GM21576 (cell line): ENCODE results near the gene C2orf81.
"Not testable (repeated sequence)": the region's sequence is repeated elsewhere in the genome, so short reads cannot be mapped to it uniquely, and the experiment has no call there.

Experiments used
- ATAC-seq: cut with Tn5 transposase; IDR thresholded peaks from one replicate; pipeline ENCODE4 v1.9.1; 2021; ENCODE audit warnings: mild to moderate bottlenecking, moderate library complexity; ENCODE audit not compliant: unreplicated experiment

C2orf81 gene

GRCh38 chr2:74421221-74421870, at the start of gene C2orf81, which contains the start of gene WDR54:
TSS of gene C2orf81 (minus strand) at chr2:74421619. CDS start at chr2:74421560, 59 bp downstream.
TSS of gene WDR54 (plus strand) at chr2:74421730. CDS start at chr2:74422154, 424 bp downstream.
- ATAC-seq = peak; percentile 92

DNA sequence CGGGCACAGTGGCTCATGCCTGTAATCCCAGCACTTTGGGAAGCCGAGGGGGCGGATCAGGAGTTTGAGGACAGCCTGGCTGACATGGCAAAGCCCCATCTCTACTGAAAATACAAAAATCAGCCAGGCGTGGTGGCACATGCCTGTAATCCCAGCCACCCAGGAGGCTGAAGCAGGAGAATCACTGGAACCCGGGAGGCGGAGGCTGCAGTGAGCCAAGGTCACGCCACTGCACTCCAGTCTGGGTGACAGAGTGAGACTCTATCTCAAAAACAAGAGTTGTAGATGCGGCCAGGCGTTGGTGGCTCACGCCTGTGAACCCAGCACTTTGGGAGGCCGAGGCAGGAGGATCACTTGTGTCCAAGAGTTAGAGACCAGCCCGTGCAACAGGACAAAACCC, 49.3 kb upstream of the C2orf81 start:
- not testable (repeated sequence) for ATAC-seq

GRCh38 chr2:74464406-74464805, 43.0 kb upstream of the C2orf81 start:
- peak; percentile 5 for ATAC-seq

DNA sequence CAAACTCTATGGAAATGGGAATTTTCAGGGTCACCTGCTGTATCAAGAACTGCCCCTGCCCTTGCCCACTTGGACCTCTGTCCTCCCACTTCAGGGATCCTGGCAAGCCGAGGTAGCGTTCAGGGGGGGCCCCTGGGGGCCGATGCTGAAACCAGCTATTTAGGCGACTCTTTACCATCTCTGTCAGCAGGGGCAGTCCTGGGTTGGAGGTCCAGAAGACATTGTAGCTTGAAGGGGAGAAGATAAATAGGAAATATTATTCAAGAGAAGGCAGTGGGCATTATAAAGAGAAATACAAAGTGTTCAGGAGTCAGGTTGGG, 41.3 kb upstream of the C2orf81 start:
- ATAC-seq = no peak

DNA sequence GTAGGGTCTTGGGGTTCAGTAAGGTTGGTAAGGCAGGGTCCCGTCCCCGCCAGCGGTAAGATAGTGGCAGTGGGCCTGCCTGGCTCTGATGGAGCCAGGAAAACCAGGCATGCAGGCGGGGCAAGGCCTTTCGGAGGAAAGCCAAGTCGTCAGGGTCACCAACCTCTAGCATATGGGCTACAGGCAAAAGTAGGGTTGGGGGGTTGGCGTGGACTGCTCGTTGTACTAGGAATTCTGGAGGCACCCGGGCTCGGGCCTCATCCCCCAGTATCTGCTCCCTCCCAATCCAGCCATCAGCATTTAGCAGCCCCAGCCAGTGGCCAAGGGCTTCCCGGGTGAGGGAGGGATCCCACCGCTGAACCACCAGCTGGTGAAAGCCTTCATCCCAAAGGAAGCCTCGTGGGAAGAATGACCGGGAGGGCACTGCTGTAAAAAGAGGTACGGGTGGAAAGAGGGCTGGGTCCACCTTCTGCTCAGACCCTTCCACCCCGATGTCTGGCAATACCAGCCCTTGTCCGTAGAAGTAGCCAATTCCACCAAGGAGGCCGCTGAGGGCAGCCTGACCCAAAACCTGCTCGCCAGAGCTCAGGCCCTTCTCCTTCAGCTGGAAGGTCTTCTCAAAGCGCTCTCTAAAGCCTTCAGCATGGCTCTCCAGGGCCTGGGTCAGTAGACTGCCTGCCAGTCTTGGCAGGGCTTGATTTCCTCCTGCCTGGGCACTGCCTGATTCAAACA, 40.8 kb upstream of the C2orf81 start:
- ATAC-seq = no peak

- ATAC-seq = no peak
These were observed 40.0 kb upstream of the C2orf81 start for GRCh38 chr2:74461187-74462053.

DNA sequence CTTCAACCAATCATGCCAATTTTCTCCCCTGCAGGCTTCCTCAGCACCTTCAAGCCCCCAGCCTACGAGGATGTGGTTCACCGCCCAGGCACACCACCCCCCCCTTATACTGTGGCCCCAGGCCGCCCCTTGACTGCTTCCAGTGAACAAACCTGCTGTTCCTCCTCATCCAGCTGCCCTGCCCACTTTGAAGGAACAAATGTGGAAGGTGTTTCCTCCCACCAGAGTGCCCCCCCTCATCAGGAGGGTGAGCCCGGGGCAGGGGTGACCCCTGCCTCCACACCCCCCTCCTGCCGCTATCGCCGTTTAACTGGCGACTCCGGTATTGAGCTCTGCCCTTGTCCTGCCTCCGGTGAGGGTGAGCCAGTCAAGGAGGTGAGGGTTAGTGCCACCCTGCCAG, 38.8 kb upstream of the C2orf81 start:
- ATAC-seq = not testable (repeated sequence)

DNA sequence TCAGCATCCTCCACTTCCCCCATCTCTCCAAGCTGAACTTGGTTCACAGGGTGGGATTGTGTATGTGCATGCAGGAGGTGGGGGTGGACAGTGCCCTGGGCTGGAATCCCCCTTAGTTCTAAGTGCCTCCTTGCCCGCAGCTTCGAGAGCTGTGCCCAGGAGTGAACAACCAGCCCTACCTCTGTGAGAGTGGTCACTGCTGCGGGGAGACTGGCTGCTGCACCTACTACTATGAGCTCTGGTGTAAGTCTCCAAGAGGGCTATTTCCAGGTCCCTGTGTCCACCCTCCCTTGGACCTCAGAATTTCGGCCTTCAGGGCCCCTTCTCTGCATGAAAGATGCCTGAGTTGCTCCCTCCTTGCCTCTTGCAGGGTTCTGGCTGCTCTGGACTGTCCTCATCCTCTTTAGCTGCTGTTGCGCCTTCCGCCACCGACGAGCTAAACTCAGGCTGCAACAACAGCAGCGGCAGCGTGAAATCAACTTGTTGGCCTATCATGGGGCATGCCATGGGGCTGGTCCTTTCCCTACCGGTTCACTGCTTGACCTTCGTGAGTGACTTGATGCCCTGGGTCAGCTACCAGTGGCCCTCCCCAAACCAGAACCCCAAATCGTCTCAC, 38.2 kb upstream of the C2orf81 start:
- ATAC-seq = not testable (repeated sequence)

DNA sequence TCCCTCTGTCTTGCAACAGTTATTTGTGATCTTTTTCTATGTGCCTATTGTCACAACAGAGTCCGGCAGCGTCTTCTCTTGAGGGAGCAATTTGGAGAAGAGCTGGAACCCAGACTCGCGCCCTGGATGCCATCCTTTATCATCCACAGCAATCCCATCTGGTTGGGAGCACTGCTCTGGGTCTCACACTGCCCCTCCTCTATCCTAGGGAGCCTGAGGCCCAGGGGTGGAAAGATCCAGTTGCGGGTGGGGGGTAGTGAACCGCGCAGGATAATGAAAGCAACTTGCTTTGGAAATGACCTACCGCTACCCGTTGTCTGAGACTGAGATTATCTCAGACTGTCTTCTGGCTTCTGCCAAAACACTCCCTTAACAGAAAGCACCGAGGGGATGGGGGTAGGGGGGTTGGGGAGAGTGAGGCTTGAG, 37.5 kb upstream of the C2orf81 start:
- ATAC-seq = no peak

GRCh38 chr2:74458132-74458937, 36.9 kb upstream of the C2orf81 start, which contains the start of gene WBP1:
TSS of gene WBP1 (plus strand) at chr2:74458438. CDS start at chr2:74458603, 165 bp downstream.
- ATAC-seq = peak; percentile 79

DNA sequence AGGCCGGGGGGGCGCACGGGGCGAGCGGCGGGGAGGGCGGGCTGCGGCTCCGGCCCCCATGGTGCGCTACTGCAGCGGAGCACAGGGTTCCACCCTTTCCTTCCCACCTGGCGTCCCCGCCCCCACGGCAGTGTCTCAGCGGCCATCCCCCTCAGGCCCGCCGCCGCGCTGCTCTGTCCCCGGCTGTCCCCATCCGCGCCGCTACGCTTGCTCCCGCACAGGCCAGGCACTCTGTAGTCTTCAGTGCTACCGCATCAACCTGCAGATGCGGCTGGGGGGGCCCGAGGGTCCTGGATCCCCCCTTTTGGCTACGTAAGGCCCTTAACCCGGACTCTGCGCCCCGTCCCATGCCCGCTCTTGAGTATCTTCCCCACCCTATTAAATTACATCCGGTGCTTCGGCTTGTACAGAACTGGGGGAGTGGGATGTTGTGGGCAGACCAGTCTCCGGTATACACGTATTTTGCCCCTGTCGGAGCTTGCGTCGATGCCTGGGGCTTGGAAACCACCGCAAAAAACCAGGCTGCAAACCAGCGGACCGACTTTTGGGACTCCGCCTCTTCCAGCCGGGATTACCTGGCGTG, 36.2 kb upstream of the C2orf81 start:
- peak; percentile 25 for ATAC-seq

- no peak for ATAC-seq
These were observed 35.7 kb upstream of the C2orf81 start for GRCh38 chr2:74457129-74457548.

DNA sequence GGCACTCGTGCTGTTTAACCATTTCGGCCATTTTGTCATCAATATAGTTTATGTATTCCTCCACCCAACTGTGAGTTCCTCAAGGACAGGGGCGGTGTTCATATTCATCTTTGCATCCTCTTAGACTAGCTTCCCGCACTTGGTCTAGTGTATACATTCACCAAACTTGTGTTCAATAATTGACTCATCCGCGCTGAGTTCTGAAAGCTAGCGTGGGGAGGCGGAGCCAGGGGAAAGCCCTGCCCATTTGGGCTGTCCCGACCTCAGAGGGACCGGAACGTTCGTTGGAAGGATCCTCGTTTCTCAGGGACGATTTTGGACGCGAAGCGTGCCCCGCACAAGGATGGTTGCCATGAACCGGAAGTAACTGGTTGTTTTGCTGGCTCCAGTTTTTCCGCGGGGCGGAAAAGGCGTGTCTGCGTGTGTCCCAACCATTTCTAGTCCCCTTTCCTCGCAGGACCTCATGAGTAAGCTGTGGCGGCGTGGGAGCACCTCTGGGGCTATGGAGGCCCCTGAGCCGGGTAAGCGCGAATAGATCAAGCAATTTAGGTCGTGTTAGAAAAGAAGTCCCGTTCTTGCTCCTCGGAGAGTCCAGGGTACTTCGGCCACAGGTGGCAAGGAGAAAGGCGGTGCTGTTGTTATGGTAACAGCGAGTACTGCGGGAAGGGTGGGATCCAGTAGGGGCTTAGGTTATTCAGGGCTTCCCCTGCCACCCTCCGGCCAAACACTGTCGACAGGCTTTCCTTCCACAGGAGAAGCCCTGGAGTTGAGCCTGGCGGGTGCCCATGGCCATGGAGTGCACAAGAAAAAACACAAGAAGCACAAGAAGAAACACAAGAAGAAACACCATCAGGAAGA, 33.5 kb upstream of the C2orf81 start, which contains the start of gene INO80B:
Gene INO80B (plus strand): TSS at position 434 of the 858 bp plus-strand sequence. CDS start 30 bp downstream, at position 464.
- ATAC-seq = peak; percentile 36

GRCh38 chr2:74450570-74451190, 29.3 kb upstream of the C2orf81 start:
- ATAC-seq = no peak

DNA sequence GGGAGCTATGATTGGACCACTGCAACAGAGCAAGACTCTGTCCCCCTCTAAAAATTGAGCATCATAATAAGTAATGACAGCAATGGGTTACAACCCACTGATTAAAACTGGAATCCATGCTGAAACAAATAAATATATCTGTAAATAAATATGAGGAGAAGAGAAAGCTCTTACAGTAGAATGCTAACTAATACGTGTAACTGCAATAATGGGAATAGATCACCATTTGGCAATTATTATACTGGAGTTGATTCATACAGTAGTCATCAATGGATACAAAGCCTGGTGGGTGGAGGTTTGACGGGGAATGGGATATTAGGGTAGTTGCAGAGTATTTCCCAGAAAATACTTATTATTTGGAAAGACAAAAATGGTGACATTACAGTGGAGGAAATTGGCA, 27.4 kb upstream of the C2orf81 start:
- ATAC-seq = no peak

DNA sequence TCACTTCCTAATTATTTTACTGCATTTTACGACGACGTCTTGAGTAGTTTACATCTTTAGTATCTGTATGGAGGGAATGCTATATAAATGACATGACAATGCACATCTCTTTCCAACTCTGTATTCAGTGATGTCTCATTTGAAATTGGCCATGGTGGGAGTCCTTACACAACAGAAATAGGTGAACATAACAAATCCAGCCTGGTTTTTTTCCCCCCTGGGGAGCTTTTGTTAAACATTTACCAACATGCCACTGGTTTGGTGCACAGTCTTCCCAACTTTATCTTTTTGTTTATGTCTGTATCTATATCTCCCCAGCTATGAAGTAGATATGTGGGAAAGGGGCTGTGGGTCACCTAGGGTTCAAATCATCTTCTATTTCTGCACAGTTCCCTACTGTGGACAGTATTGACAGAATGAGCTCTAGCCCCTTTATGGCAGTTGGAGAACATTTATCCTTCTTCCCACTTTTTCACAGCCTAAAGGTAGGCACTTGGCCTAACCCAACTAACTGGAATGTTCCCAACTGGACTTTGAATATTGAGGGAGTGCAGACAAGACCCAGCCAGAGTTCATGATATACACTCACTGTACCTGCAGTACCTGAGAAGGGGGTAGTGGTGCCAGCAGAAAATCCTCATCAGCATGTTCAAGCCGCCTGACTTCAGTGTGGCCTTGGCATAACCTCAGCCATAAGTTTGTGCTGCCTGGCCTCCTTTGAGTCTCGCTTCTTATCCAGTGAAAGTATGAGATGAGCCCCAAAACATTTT, 26.0 kb upstream of the C2orf81 start:
- no peak for ATAC-seq

GRCh38 chr2:74444498-74445318, 23.3 kb upstream of the C2orf81 start:
- ATAC-seq = no peak
